Heart left ventricle (tissue), 16 donors: ENCODE data around the gene PLCB1. TPM values are rescaled to one million over a fixed set of nuclear protein-coding genes. Genes with fewer than 3 reads are reported as not detected.
A peak's percentile ranks its signal among the peaks of the same experiment; 100 is the strongest.

Experiments used
- ATAC-seq, 4 donors: fragments of 200-7000 bp; cut with Tn5 transposase; one replicate each; pipeline ENCODE4 v1.9.1; 2020 to 2022; ENCODE audit warnings: moderate library complexity in 4 of 4, mild to moderate bottlenecking in 3 of 4, moderate number of reproducible peaks in 1 of 4
- DNase-seq, 5 donors: peaks; one replicate each; pipeline ENCODE4 v3.0.0-alpha.2; 2020
- H3K27ac ChIP-seq, 12 donors: fragments of 200-600 bp; sonication (generic) in 4 of 12; one replicate each; pipeline versions ENCODE4 v1.5.0 to v1.8.0; 2016 to 2022; ENCODE audit warnings: mild to moderate bottlenecking in 2 of 12
- H3K27me3 ChIP-seq, 9 donors: fragments of 200-600 bp; sonication (generic) in 2 of 9; one replicate each; pipeline versions ENCODE4 v1.5.1 to v1.8.0; 2016 to 2022; ENCODE audit warnings: mild to moderate bottlenecking in 3 of 9
- H3K36me3 ChIP-seq, 9 donors: fragments of 200-600 bp; sonication (generic) in 2 of 9; one replicate each; pipeline versions ENCODE4 v1.5.0 to v1.8.0; 2018 to 2022; ENCODE audit warnings: mild to moderate bottlenecking in 2 of 9
- H3K4me1 ChIP-seq, 12 donors: fragments of 200-600 bp; sonication (generic) in 4 of 12; one replicate each; pipeline versions ENCODE4 v1.5.0 to v1.8.0; 2016 to 2022; ENCODE audit warnings: mild to moderate bottlenecking in 3 of 12
- H3K4me3 ChIP-seq, 12 donors: fragments of 200-600 bp; sonication (generic) in 4 of 12; one replicate each; pipeline versions ENCODE4 v1.5.0 to v1.8.0; 2017 to 2022; ENCODE audit warnings: mild to moderate bottlenecking in 9 of 12, moderate library complexity in 4 of 12
- H3K9me3 ChIP-seq, 12 donors: fragments of 200-600 bp; sonication (generic) in 4 of 12; one replicate each; pipeline versions ENCODE4 v1.5.0 to v1.8.0; 2016 to 2022; ENCODE audit warnings: mild to moderate bottlenecking in 1 of 12
- POLR2A ChIP-seq, 2 donors: fragments of 450-650 bp; IDR thresholded peaks; one replicate each; pipeline ENCODE4 v1.6.1; 2017; ENCODE audit warnings: antibody characterized with exemption in 2 of 2, mild to moderate bottlenecking in 2 of 2, moderate library complexity in 2 of 2
- WGBS, 4 donors: extraction: QIAGEN DNeasy Blood & Tissue Kit in 2 of 4; methylation state at CpG; one replicate each; pipeline versions ENCODE4 v1.1.5 to v1.1.7; 2013 to 2018; 5-methylcytosine and 5-hydroxymethylcytosine counted together
- intact Hi-C, 10 donors: fragments of 100-400 bp; cut with DNase I; formaldehyde crosslinking; loops; one replicate each; pipeline versions ENCODE4 v1.11.1 to v1.14.2; 2022
- polyA plus RNA-seq, 2 donors: library from polyadenylated mRNA; stranded (reverse); fragments of 200-250 nt; gene quantifications; one replicate each; pipeline ENCODE4 v1.2.3, GENCODE V29; 2013
- total RNA-seq, 9 donors: library from RNA; depleted of rRNA in 2 of 9; stranded (reverse); fragments of >200 nt in 2 of 9; fragmentation: NEBNext Ultra II Directional in 3 of 9; extraction: Animal tissue kit (Norgen Biotek cat#: 25700) in 3 of 9; gene quantifications; one replicate each; pipeline versions ENCODE4 v1.1.0 to v1.2.4, GENCODE V29; 2016 to 2023
- TF ChIP-seq, protein P1 (sequence below), 12 donors: fragments of 200-600 bp; sonication (generic) in 4 of 12; IDR thresholded peaks; one replicate each; pipeline versions ENCODE4 v1.5.0 to v1.8.0; 2018 to 2022; ENCODE audit warnings: antibody characterized with exemption in 12 of 12, mild to moderate bottlenecking in 5 of 12
- donor health status: ischemic (EF 13 %, LVEDD 7.1; RV severe dilation, severe dysfunction).
- donor health status: healthy with polysubstance abuse.
- donor health status: DM: no; HTN: yes; CAD: no.
- donor health status: DM: no; HTN: no; CAD: no.
- donor health status: ischemic (EF 25% LVEDD 6.9; RV normal size, moderate dysfunction).
- donor health status: ischemic (EF 25% LVEDD 5.7; RV mildly dilated, moderate dysfunction).
- donor health status: healthy.
- donor health status: DM: yes; HTN: yes; CAD: no.
- donor health status: ischemic (EF 35%, LVEDD 5.7; RV mildly dilated, moderate dysfunction).
- donor health status: nonischemic (EF 11% LVEDD 7.7; RV severe dilation, severe dysfunction).
- donor health status: DM: yes; HTN: yes; CAD: no.
- donor health status: PGD.
- donor health status: ischemic (EF 29% LVEDD 5.4; RV normal size, mild dysfunction).
- donor health status: nonischemic (EF 23%, LVEDD 6.1; RV moderate dilation, normal function).

The PLCB1 gene
- total and polyA plus RNA-seq, 11 donors: 2.5 to 12.1 (median 7.4) TPM

DNA sequence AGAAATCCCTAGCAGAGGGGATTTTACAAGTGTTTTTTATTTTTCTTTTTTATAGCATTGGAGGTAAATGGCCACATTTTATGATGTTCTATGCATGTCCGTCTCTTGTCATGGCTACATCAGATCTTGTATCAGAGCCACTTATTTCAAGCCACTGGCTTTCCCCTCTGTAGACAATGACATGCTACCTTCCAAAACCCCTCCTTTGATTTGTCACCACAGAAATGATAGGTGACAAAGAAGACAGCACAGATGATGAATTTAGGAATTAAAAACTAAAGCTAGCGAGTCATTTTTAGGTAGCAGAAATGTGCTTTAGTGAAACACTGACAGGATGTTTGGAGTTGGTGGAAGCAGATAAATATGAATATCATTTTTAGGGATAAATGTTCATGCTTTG, 20.8 kb downstream of the PLCB1 start:
- Histone ChIP-seq H3K27me3 (no peaks in the 10 kb centered on the region), H3K4me1 (peaks cover 0 to 87% (median 38%) of the 10 kb centered on the region in 12 donors), H3K9me3 (no peaks in the 10 kb centered on the region), H3K4me3 (no peak overlapping the region), H3K36me3 (no peaks in the 10 kb centered on the region), H3K27ac (peak overlapping the region in 5 of 12 donors; percentile 35 to 67 (median 56))
- TF ChIP-seq POLR2A (IDR thresholded peaks at IDR 0.05): no peak
- TF ChIP-seq, protein P1, sequence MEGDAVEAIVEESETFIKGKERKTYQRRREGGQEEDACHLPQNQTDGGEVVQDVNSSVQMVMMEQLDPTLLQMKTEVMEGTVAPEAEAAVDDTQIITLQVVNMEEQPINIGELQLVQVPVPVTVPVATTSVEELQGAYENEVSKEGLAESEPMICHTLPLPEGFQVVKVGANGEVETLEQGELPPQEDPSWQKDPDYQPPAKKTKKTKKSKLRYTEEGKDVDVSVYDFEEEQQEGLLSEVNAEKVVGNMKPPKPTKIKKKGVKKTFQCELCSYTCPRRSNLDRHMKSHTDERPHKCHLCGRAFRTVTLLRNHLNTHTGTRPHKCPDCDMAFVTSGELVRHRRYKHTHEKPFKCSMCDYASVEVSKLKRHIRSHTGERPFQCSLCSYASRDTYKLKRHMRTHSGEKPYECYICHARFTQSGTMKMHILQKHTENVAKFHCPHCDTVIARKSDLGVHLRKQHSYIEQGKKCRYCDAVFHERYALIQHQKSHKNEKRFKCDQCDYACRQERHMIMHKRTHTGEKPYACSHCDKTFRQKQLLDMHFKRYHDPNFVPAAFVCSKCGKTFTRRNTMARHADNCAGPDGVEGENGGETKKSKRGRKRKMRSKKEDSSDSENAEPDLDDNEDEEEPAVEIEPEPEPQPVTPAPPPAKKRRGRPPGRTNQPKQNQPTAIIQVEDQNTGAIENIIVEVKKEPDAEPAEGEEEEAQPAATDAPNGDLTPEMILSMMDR (IDR thresholded peaks at IDR 0.05): no peak
- 91 to 97% (median 95%) methylated on average over 2 of the region's 2 CpGs for WGBS, 4 donors
- ATAC-seq: no peak
- intact Hi-C loops: loop anchor here in 1 of 10 donors (10.0 kb wide), 1 partner anchor 92 kb away; no protein-coding TSS in a partner anchor
- no peak for DNase-seq

DNA sequence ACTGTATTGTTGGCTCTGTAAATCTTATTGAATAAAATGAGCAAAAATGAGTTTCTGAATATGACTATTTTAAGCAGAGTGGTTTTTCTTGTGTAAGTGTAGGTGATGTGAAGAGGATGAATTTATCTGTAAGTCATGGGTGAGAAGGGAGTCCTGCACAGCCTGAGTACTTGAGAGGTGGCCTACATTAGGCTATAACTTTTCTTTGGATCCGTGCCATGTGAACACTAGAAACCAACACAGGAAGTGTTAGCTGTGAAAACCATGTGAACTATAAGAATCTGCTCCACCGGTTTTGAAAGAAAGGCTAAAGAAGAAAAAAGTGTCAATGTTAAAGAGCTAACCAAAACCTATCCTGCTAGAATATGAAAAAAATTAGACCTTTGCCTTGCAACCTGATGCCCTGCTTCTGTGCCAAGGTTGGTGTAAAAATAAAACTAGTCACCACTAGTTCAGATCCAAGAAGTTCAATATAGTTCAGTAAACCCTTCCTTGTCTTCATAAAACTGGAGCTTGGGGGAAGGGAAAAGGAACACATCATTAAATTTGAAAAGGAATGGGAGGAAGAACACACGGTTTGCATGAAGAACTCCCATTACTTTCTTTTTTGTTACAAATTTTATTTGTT, 21.3 kb downstream of the PLCB1 start:
- TF ChIP-seq, protein P1 (IDR thresholded peaks at IDR 0.05): no peak
- TF ChIP-seq POLR2A (IDR thresholded peaks at IDR 0.05): no peak
- WGBS, 4 donors: 28 to 31% (median 29%) methylated on average over 3 of the region's 3 CpGs
- Histone ChIP-seq H3K27ac (peak overlapping the region in 6 of 12 donors; percentile 22 to 67 (median 46)), H3K4me1 (peaks cover 0 to 88% (median 38%) of the 10 kb centered on the region in 12 donors), H3K36me3 (no peaks in the 10 kb centered on the region), H3K9me3 (no peaks in the 10 kb centered on the region), H3K4me3 (no peak overlapping the region), H3K27me3 (no peaks in the 10 kb centered on the region)
- ATAC-seq (peak in 1 of 4 donors; percentile 39), DNase-seq (no peak)
- intact Hi-C loops: loop anchor here in 1 of 10 donors (10.0 kb wide), 1 partner anchor 91 kb away; no protein-coding TSS in a partner anchor

DNA sequence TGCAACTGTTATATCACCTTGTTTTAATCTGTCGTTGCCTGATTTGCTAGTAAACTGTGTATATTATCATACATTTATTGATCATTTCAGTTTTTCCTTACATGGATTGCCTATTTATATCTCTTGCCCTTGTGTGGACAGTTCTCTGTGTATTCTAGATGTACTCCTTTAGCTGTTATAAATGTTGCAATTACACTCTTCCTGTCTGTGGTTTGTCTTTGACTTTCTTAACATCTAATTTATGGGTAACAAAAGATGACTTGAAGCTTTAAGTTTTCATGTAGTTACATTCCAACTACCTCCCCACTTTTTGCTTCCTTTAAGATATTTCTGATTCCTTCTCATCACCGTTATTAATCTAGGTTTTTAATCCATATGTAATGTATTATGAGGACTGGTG, 22.6 kb downstream of the PLCB1 start:
- Histone ChIP-seq H3K4me3 (no peak overlapping the region), H3K27me3 (no peaks in the 10 kb centered on the region), H3K4me1 (peaks cover 0 to 75% (median 37%) of the 10 kb centered on the region in 12 donors), H3K36me3 (no peaks in the 10 kb centered on the region), H3K27ac (no peak overlapping the region), H3K9me3 (no peaks in the 10 kb centered on the region)
- DNase-seq (no peak), ATAC-seq (no peak)
- 89 to 92% (median 90%) methylated on average over 2 of the region's 2 CpGs for WGBS, 4 donors
- intact Hi-C loops: loop anchor here in 1 of 10 donors (10.0 kb wide), 1 partner anchor 90 kb away; no protein-coding TSS in a partner anchor
- TF ChIP-seq, protein P1 (IDR thresholded peaks at IDR 0.05): no peak
- TF ChIP-seq POLR2A (IDR thresholded peaks at IDR 0.05): no peak

DNA sequence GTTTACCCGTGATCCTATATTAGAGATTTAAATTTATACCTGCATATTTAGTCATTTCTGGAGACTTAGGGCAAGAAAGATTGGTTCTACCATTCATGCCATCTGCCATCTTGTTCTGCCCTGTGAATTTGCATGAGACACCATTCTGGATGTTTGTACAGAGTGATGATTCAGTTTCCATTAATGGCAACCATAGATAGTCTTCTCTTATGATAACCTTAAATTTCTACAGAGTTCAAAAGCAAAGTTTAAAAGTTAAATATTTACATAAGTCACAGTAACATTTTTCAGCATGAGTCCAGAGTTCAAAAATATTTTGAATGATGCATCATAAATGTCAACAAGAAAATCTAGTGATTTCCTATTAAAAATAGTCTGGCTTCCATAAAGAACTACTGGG, 23.2 kb downstream of the PLCB1 start:
- Histone ChIP-seq H3K9me3 (no peaks in the 10 kb centered on the region), H3K36me3 (no peaks in the 10 kb centered on the region), H3K4me1 (peaks cover 0 to 69% (median 36%) of the 10 kb centered on the region in 12 donors), H3K27me3 (no peaks in the 10 kb centered on the region), H3K4me3 (no peak overlapping the region), H3K27ac (peak overlapping the region in 4 of 12 donors; percentile 5 to 60 (median 38))
- TF ChIP-seq, protein P1 (IDR thresholded peaks at IDR 0.05): no peak
- TF ChIP-seq POLR2A (IDR thresholded peaks at IDR 0.05): no peak
- ATAC-seq: no peak
- intact Hi-C loops: loop anchor here in 1 of 10 donors (10.0 kb wide), 1 partner anchor 90 kb away; no protein-coding TSS in a partner anchor
- no peak for DNase-seq
- WGBS, 4 donors: 87 to 94% (median 89%) methylated on average over 1 of the region's 1 CpG
